Endothelial cell of hepatic sinusoid (primary cell): ENCODE data around the gene KIF2C.
"Not testable (repeated sequence)": the region's sequence is repeated elsewhere in the genome, so short reads cannot be mapped to it uniquely, and the experiment has no call there.

Experiments used
- in situ Hi-C: cut with HindIII; loops from 2 replicates; pipeline ENCODE4 v1.10.0; 2017; ENCODE audit warnings: low sequenced_read_pairs

KIF2C gene

GRCh38 chr1:44810101-44810761, 70.6 kb downstream of the KIF2C start:
- in situ Hi-C loops: no loop called here

- in situ Hi-C loops: not testable (repeated sequence)
These were observed 71.1 kb downstream of the KIF2C start for GRCh38 chr1:44810762-44811105.

GRCh38 chr1:44811234-44811633, 71.6 kb downstream of the KIF2C start:
- in situ Hi-C loops: no loop called here

- in situ Hi-C loops: no loop called here
These were observed 73.3 kb downstream of the KIF2C start for GRCh38 chr1:44812822-44813543.

GRCh38 chr1:44815926-44816325, 76.3 kb downstream of the KIF2C start:
- in situ Hi-C loops: not testable (repeated sequence)

GRCh38 chr1:44817307-44817706, 77.7 kb downstream of the KIF2C start:
- in situ Hi-C loops: no loop called here
